Measurements from ENCODE around the gene ANXA11. TPM values are rescaled to one million over a fixed set of nuclear protein-coding genes. Genes with fewer than 3 reads are reported as not detected.
"Not testable (repeated sequence)": the region's sequence is repeated elsewhere in the genome, so short reads cannot be mapped to it uniquely, and the experiment has no call there.

ANXA11 gene
- total RNA-seq: 127 and 129 TPM in 2 replicates
- long read RNA-seq, full-length matches to known transcripts: 3 of 26 reads
- long read RNA-seq, partial matches to known transcripts: 13 of 26 reads
- long read RNA-seq, other reads (novel, unspliced or antisense): 10 of 26 reads

DNA sequence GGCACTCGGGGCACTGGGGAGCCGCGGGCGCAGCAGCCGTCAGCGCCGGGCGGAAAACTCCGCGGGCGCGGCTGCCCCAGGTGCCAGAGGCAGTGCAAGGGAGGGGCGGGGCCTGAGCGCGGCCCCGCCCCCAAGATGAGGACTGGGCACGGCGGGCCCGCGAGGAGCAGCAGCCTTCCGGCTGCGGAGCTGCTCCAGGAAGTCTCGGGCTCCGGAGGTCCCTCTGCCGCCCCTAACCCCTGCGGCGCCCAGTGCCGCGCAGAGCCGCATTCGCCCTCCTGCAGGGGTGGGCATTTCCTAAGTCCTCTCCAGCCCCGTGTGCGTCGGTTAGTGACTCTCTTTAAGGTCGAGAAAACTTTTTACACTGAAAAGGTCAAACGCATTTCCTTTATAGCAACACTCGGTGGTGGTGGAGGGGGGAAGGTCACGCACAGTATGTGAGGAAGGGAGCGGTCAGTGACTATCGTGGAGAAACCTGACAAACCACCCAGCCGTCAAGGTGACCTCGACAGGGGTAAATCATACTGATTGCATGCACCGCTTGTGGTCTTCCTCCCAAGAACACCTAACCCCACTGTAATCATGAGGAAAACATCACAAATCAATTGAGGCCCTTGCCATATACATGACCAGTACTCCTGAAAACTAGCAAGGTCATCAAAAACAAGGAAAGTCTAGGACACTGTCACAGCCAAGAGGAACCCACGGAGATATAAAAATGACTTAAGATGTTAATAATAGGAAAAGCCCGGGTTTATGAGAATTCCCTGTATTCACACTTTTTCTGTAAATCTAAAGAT lies at the start of gene ANXA11:
Gene ANXA11, minus strand, starts transcription at position 61 of the 800 bp plus-strand sequence. CDS start 32,676 bp downstream, outside the sequence.
- Mint-ChIP-seq H3K9me3 (ENCODE audit: unreplicated experiment) (no peaks in the 10 kb centered on the region), H3K27ac (ENCODE audit: unreplicated experiment) (peak within 1 kb of the TSS; percentile 92), H3K4me3 (ENCODE audit: unreplicated experiment) (peak within 1 kb of the TSS; percentile 82), H3K4me1 (ENCODE audit: unreplicated experiment) (peaks cover 59% of the 10 kb centered on the region), H3K36me3 (ENCODE audit: unreplicated experiment) (peaks cover 9% of the 10 kb centered on the region), H3K27me3 (ENCODE audit: unreplicated experiment) (no peaks in the 10 kb centered on the region)
- peak; percentile 90 for DNase-seq (ENCODE audit: extremely low spot score, unreplicated experiment)
- TF ChIP-seq, protein P1, sequence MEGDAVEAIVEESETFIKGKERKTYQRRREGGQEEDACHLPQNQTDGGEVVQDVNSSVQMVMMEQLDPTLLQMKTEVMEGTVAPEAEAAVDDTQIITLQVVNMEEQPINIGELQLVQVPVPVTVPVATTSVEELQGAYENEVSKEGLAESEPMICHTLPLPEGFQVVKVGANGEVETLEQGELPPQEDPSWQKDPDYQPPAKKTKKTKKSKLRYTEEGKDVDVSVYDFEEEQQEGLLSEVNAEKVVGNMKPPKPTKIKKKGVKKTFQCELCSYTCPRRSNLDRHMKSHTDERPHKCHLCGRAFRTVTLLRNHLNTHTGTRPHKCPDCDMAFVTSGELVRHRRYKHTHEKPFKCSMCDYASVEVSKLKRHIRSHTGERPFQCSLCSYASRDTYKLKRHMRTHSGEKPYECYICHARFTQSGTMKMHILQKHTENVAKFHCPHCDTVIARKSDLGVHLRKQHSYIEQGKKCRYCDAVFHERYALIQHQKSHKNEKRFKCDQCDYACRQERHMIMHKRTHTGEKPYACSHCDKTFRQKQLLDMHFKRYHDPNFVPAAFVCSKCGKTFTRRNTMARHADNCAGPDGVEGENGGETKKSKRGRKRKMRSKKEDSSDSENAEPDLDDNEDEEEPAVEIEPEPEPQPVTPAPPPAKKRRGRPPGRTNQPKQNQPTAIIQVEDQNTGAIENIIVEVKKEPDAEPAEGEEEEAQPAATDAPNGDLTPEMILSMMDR (IDR thresholded peaks at IDR 0.05): no peak

DNA sequence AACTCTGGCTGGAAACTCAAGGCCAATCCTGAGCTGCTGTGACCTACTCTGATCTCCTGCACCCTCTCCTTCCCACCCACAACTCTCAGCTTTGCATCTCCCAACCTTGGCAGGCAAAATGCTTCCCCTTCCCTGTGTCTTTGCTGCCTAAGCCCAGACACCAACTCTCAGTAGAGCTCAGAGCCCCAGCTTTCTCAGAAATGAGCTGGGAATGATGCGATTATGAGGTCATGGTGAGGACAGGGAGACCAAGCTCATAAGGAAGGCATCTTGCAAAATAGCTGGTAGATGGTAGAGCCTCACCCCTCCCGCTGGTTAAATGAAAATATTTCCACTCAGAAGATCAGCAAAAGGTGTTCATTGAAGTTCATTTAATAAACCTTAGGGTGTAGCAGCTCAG lies 49.4 kb upstream of the ANXA11 start:
- H3K27ac Mint-ChIP-seq (ENCODE audit: unreplicated experiment); H3K9me3 Mint-ChIP-seq (ENCODE audit: unreplicated experiment); H3K4me1 Mint-ChIP-seq (ENCODE audit: unreplicated experiment); H3K36me3 Mint-ChIP-seq (ENCODE audit: unreplicated experiment); DNase-seq (ENCODE audit: extremely low spot score, unreplicated experiment); H3K4me3 Mint-ChIP-seq (ENCODE audit: unreplicated experiment): not testable (repeated sequence)
- peaks cover 21% of the 10 kb centered on the region for H3K27me3 Mint-ChIP-seq (ENCODE audit: unreplicated experiment)

DNA sequence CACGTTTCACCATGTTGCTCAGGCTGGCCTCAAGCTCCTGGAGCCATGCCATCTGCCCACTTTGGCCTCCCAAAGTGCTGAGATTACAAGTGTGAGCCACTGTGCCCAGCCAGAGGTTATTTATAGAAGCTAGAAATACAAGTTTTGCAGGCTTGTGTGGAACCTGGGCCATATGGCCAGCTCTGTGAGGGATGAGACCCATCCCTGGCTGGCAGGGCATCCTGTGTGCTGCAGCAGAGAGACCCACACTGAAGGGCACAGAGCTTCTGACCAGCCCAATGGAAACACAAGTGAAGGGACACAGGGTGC lies 48.6 kb upstream of the ANXA11 start:
- H3K4me3 Mint-ChIP-seq (ENCODE audit: unreplicated experiment); H3K36me3 Mint-ChIP-seq (ENCODE audit: unreplicated experiment); H3K27ac Mint-ChIP-seq (ENCODE audit: unreplicated experiment); H3K4me1 Mint-ChIP-seq (ENCODE audit: unreplicated experiment); H3K9me3 Mint-ChIP-seq (ENCODE audit: unreplicated experiment); DNase-seq (ENCODE audit: extremely low spot score, unreplicated experiment): not testable (repeated sequence)
- H3K27me3 Mint-ChIP-seq (ENCODE audit: unreplicated experiment): peaks cover 21% of the 10 kb centered on the region

DNA sequence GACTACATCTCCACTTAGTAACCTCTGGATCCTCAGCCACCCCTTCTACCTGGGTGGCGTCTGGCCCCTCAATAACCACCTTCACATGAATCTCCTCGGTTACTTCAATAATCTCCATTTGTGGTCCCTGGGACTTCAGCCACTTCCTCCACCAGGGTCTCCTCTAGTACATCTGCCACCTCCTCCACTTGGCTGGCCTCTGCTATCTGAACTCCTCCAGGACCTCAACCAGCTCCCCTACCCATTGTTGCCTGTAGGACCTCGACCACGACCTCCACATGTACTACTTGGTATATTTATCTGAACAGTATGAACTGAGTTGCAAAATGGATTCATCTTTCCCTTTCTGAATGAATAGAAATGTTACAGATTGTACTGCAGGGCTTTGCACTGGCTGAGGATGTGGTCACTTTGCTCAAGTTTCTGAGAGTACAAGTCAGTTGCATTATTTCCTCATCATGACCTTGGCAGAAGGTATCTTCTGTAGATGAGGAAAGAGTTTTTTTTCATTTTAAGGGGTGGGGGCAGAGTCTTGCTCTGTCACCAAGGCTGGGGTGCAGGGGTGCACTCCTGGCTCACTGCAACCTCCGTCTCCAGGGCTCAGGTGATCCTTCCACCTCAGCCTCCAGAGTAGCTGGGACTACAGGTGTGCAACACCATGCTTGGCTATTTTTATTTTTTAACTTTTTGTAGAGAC lies 48.1 kb upstream of the ANXA11 start:
- Mint-ChIP-seq H3K4me3 (ENCODE audit: unreplicated experiment) (no peak overlapping the region), H3K27me3 (ENCODE audit: unreplicated experiment) (peaks cover 21% of the 10 kb centered on the region), H3K36me3 (ENCODE audit: unreplicated experiment) (no peaks in the 10 kb centered on the region), H3K27ac (ENCODE audit: unreplicated experiment) (no peak overlapping the region), H3K4me1 (ENCODE audit: unreplicated experiment) (peaks cover 3% of the 10 kb centered on the region), H3K9me3 (ENCODE audit: unreplicated experiment) (no peaks in the 10 kb centered on the region)
- TF ChIP-seq, protein P1 (IDR thresholded peaks at IDR 0.05): no peak
- no peak for DNase-seq (ENCODE audit: extremely low spot score, unreplicated experiment)

DNA sequence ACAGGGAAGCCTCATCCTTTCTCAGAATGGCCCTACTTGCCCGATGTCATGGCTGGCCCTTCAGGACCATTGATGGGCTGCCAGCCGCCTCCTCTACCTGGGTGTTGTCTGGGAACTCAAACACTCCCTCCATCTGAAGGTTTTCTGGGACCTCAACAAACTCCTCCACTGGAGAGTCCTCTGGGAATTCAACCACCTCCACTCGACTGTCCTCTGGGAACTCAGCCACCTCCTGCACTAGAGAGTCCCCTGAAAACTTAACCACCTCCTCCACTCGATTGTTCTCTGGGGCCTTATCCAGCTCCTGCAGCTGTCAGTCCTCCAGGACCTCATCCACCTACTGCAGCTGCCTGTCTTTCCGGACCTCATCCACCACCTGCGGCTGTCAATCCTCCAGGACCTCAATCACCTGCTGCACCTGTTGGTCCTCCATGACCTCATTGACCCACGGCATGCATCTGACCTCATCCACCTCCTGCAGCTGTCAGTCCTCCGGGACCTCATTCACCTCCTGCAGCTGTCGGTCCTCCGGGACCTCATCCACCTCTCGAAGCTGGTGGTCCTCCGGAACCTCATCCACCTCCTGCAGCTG lies 47.1 kb upstream of the ANXA11 start:
- Mint-ChIP-seq H3K27ac (ENCODE audit: unreplicated experiment) (no peak overlapping the region), H3K4me1 (ENCODE audit: unreplicated experiment) (peaks cover 3% of the 10 kb centered on the region), H3K4me3 (ENCODE audit: unreplicated experiment) (no peak overlapping the region), H3K36me3 (ENCODE audit: unreplicated experiment) (no peaks in the 10 kb centered on the region), H3K9me3 (ENCODE audit: unreplicated experiment) (no peaks in the 10 kb centered on the region), H3K27me3 (ENCODE audit: unreplicated experiment) (peaks cover 15% of the 10 kb centered on the region)
- DNase-seq (ENCODE audit: extremely low spot score, unreplicated experiment): no peak
- TF ChIP-seq, protein P1 (IDR thresholded peaks at IDR 0.05): no peak

DNA sequence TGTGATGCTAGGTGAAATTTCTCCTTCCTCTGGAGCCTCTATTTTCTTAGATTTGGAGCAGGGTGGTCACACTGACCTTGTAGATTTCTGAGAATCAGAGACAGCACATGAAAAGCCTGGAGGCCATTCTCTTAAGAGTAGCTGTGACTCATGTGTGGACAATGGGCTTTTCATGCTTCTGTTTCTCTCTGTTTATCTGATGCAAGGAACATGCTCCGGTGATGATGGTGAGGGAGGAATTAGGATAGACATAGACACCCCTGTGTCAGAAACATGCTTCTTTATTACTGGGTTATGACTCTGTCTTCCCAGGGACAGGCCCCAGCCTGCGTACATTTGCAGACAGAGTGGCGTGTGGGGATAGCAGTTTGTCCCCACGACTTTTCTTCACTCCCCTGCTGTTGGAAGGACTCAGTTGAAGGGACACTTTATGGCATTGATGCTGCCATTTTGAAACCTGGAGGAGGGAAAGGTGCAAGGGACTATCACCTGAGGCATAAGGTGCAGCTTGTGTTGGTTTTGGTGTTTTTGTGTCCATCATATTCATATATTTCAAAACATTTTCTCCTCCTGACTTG lies 46.5 kb upstream of the ANXA11 start:
- DNase-seq (ENCODE audit: extremely low spot score, unreplicated experiment); H3K27ac Mint-ChIP-seq (ENCODE audit: unreplicated experiment); H3K36me3 Mint-ChIP-seq (ENCODE audit: unreplicated experiment); H3K4me3 Mint-ChIP-seq (ENCODE audit: unreplicated experiment); H3K9me3 Mint-ChIP-seq (ENCODE audit: unreplicated experiment); H3K4me1 Mint-ChIP-seq (ENCODE audit: unreplicated experiment): not testable (repeated sequence)
- peaks cover 15% of the 10 kb centered on the region for H3K27me3 Mint-ChIP-seq (ENCODE audit: unreplicated experiment)

DNA sequence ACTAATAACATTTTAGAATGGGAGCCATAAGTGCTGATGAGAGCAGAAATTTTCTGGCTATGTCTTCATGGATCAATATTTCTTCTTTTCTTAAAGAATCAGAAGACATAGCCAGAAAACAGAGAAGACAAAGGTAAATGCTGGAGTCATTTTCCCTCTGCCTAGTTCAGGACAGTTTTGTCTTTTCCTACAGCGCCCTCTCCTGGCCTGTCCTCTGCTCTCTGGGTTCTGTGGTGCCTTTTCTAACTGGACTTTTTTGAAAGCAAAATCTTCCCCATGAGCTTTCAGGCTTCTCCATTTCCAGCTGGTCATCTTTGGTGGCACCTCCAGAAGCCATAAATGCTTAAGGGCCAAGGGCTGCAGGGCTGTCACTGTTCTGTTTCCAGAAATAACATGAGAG lies 45.1 kb upstream of the ANXA11 start:
- not testable (repeated sequence) for DNase-seq (ENCODE audit: extremely low spot score, unreplicated experiment); H3K4me1 Mint-ChIP-seq (ENCODE audit: unreplicated experiment); H3K27ac Mint-ChIP-seq (ENCODE audit: unreplicated experiment); H3K4me3 Mint-ChIP-seq (ENCODE audit: unreplicated experiment); H3K27me3 Mint-ChIP-seq (ENCODE audit: unreplicated experiment); H3K9me3 Mint-ChIP-seq (ENCODE audit: unreplicated experiment); H3K36me3 Mint-ChIP-seq (ENCODE audit: unreplicated experiment)

DNA sequence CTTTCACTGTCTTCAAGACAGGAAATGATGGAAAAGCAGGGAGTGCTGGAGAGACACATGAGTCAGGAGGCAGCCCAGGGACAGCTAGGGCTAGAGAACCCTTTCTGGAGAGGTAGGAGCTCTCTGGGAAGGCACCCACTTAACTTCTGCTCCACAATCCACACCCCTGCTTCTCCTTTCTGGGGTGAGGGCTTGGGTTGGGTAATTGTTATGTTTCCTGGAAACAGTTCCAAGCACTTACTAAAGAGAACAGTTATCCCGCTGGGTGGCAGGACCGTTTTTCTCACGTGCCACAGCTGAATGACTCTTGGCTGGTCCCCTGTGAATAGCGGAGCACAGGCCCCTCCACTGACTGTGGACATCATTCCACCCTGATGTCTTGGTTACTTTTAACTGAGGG lies 44.6 kb upstream of the ANXA11 start:
- not testable (repeated sequence) for H3K4me1 Mint-ChIP-seq (ENCODE audit: unreplicated experiment); H3K4me3 Mint-ChIP-seq (ENCODE audit: unreplicated experiment); H3K27me3 Mint-ChIP-seq (ENCODE audit: unreplicated experiment); H3K9me3 Mint-ChIP-seq (ENCODE audit: unreplicated experiment); H3K27ac Mint-ChIP-seq (ENCODE audit: unreplicated experiment); DNase-seq (ENCODE audit: extremely low spot score, unreplicated experiment); H3K36me3 Mint-ChIP-seq (ENCODE audit: unreplicated experiment)

DNA sequence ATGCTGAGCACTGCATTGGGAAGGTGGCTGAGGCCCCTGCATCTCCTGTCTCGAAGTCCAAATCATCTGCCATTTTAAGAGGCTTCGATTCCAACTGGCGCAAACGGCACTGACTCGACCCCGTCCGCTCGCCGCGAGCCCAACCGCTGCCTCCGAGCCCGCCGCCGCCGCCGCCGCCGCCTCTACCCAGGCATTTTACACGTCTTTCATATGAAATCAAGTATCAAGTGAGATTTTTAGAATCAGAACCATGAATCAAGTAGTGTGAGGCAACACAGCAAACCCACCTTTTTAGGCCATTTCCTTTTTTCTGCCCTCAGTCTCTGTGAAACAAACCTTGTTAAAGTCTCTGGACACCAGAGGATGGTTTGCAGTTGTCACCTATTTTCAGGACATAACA lies 42.3 kb upstream of the ANXA11 start:
- H3K27me3 Mint-ChIP-seq (ENCODE audit: unreplicated experiment); H3K9me3 Mint-ChIP-seq (ENCODE audit: unreplicated experiment); H3K27ac Mint-ChIP-seq (ENCODE audit: unreplicated experiment); DNase-seq (ENCODE audit: extremely low spot score, unreplicated experiment); H3K36me3 Mint-ChIP-seq (ENCODE audit: unreplicated experiment); H3K4me1 Mint-ChIP-seq (ENCODE audit: unreplicated experiment); H3K4me3 Mint-ChIP-seq (ENCODE audit: unreplicated experiment): not testable (repeated sequence)
